Kidney tubule cell (primary cell): ENCODE data around the gene ZG16B.

ENCODE experiments used
- DNase-seq: peaks from one replicate; pipeline ENCODE4 v3.0.0-alpha.2; 2018; ENCODE audit warnings: low spot score

Gene ZG16B

DNA sequence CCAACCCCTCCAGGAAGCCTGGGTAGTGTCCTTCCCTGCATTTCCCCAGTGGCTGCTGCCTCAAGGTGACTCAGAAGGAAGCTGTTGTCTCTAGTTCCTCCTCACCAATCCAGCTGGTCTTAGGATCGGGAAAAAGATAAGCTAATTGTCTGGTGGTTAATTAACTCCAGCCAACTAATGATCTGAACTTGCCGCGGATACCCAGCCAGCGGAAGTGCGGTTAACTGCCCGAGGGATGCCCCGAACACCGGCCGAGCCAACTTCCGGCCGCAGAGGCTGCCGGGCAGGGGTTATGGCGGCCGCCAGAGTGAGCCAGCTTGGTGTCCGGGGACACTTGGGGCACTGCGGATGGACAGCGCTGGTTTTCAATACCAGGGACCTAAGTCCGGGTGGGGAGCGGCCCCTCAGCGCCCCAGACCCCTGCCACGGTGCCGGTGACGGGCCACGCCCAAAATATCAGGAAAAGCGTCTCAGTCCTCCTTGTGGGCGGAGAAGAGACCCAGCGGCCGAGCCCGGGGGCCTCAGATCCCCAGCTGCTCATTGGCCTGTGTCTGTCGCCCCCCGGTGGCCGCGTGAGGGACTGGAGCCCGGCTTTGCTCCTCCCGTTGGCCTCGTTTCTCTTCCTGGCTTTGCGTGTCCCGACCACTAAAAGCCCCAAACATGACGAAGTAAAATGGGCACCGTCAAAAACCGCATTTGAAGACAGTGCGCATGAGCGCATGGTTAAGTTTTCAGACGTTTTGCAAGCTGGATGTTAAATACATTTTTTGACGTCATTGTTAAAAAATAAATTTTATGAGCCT is 38.1 kb downstream of the ZG16B start:
- DNase-seq, result peak; percentile 94

DNA sequence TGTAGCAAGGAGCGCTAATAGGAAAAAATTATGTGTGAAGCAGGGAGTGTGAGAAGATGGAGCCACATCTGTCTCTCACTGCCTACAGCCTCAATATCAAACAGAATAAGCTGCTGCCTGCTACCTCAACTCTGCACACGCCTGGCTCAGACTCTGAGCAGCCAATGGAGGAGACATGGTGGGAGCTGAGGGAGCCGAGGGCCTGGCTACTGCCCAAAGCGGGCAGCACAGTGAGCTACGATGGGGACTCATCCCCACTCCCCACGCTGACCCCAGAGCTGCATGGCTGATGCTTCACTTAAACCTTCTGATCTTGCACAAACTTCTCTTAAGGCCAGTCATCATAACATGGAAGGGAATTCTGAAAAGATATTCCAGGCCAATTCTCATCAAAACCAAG is 41.8 kb downstream of the ZG16B start:
- no peak for DNase-seq

DNA sequence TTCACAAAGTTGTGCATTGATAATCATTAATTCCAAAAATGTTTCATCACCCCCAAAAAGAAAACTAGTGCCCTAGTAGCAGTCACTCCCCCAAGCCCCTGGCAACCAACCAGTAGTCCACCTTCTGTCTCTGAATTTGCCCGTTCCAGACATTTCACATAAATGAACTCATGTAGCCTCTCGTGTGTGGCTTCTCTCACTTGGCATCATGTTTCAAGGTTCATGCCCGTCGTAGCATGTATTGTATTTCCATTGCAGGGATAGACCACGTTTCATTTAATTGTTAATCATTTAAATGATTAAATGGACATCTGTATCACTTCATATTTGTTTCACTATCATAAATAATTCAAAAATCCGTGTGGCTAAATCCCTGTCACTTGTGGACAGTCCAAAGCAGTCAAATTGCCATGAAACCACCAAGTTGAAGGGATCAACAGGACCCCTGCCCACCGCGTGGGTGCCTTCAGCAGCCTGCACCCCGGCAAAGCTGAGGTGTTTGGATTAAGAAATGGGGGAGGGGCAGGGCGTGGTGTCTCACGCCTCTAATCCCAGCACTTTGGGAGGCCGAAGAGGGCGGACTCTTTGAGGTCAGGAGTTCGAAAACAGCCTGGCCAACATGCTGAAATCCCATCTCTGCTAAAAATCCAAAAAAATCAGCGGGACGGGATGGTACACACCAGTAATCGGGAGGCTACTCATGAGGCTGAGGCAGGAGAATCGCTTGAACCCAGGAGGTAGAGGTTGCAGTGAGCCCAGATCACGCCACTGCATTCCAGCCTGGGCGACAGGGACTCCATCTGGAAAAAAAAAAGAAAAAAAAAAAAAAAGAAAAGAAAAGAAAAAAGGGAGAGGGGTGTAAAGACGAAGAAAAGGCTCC is 44.2 kb downstream of the ZG16B start:
- no peak for DNase-seq

DNA sequence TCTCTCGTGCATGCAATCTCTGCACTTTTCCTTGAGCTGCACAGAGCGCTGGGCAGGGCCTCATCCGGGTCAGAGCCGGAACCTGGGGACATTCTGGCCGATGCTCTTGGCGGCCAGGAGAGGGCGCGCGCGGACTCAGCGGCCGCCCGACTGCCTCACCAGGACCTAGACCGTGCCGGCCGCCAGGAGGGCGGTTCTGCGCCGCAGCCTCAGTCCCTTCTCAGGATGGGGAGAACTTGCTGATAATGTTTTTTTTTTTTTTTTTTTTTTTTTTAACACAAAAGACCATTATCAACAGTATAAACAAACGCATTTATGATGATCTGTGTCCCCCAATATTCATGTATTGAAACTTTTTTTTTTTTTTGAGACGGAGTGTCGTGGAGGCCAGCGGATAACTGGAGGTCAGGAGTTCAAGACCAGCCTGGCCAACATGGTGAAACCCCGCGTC is 44.8 kb downstream of the ZG16B start:
- DNase-seq, result peak; percentile 78

DNA sequence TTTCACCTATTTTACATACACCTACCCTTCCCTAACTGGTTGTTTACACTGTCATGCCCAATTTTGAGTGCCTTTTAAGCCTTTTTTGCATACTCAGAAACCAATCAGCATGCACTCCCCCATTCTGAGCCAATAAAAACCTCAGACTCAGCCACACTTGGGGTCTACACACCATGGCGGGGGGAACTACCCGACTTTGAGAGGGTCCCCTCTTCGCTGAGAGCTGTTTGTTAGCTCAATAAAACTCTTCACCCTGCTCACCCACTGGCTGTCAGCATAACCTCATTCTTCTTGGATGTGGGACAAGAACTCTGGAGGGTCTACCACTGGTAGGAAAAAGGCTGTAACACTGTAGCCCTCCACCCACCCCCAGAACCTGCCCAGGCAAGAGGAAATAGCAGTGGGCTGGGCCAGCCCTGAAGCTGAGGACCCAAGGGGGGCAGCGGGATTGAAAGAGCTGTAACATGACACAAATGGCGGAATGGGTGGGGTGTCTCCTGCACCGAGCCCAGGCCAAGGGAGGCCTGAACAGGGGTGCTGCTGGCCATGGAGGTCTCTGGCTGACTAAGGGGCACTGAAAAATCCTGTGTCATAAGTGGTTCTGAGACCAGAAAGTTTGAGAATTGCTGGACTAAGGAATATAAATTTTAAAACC is 49.9 kb downstream of the ZG16B start:
- no peak for DNase-seq
